Measurements from ENCODE around the gene APC2.

DNA sequence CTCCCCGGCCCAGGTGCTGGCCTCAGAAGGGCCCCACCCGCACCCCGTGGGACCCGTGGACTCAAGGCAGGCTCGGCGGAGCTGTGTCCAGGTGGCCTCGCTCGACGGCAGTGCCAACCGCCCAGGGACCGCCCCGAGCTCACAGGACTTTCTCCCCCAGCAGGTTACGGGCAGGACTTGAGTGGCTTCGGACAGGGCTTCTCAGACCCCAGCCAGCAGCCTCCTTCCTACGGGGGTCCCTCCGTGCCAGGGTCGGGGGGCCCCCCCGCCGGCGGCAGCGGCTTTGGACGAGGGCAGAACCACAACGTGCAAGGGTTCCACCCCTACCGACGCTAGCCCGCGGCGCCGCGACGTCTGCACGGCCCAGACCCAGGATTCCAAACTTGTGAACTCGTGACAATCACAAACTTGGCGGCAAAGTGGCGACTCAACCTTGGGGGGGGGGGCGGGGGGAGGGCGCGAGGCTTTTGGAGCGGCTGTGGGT lies 15.3 kb upstream of the APC2 start:
- TF ChIP-seq, protein P1, sequence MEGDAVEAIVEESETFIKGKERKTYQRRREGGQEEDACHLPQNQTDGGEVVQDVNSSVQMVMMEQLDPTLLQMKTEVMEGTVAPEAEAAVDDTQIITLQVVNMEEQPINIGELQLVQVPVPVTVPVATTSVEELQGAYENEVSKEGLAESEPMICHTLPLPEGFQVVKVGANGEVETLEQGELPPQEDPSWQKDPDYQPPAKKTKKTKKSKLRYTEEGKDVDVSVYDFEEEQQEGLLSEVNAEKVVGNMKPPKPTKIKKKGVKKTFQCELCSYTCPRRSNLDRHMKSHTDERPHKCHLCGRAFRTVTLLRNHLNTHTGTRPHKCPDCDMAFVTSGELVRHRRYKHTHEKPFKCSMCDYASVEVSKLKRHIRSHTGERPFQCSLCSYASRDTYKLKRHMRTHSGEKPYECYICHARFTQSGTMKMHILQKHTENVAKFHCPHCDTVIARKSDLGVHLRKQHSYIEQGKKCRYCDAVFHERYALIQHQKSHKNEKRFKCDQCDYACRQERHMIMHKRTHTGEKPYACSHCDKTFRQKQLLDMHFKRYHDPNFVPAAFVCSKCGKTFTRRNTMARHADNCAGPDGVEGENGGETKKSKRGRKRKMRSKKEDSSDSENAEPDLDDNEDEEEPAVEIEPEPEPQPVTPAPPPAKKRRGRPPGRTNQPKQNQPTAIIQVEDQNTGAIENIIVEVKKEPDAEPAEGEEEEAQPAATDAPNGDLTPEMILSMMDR (IDR thresholded peaks at IDR 0.05) = no peak
- TF ChIP-seq EZH2 (IDR thresholded peaks at IDR 0.05; ENCODE audit: borderline replicate concordance, insufficient read depth, low read depth, low read length, poor library complexity, severe bottlenecking) = no peak
